ENCODE results near the gene ERMAP. TPM values are rescaled to one million over a fixed set of nuclear protein-coding genes. Genes with fewer than 3 reads are reported as not detected.
A peak's percentile ranks its signal among the peaks of the same experiment; 100 is the strongest.

The ERMAP gene, protein sequence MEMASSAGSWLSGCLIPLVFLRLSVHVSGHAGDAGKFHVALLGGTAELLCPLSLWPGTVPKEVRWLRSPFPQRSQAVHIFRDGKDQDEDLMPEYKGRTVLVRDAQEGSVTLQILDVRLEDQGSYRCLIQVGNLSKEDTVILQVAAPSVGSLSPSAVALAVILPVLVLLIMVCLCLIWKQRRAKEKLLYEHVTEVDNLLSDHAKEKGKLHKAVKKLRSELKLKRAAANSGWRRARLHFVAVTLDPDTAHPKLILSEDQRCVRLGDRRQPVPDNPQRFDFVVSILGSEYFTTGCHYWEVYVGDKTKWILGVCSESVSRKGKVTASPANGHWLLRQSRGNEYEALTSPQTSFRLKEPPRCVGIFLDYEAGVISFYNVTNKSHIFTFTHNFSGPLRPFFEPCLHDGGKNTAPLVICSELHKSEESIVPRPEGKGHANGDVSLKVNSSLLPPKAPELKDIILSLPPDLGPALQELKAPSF
- 10 to 100 TPM; 12.5 to 30.7 (median 14.1) TPM for total RNA-seq

DNA sequence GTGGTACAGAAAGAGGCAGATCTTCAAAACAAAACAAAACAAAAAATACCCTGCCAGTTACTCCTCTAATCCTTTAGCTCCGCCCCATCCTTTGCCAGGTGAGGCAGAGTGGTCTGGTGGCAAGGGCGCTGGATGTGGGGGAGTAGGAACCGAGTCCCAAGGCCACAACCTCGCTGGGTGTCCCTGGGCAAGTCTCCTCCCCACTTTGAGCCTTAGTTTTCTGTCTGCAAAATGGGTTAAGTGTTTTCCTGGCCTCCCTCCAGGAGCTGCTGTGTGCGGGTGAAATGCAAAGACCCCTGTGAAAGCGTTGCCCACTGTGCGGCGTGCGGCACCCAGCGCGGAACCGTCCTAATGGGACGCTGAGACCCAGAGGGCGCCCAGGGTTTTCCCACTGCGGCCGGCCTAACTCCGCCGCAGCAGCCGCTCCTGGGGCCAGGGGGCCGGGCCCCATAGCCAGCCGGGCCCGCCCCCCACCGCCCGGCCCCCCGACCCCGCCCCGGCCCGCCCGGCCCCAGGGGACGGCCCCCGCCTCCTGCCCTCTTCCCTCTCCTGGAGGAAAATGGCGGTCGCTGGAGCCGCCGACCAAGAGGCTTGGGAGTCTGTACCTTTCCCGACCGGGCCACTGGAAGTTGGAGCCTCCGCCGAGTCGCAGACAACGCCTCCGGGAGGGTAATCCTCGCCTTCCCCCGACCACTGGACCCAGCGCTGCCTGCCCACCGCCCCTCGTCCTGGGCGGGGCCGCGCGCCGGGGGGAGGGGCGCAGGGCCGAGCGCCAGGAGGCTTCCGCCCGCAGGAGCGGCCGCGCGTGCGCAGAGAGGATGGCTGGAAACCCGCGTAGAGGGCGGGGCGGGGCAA lies at the start of gene ERMAP, which contains the start of gene SVBP:
Gene ERMAP (plus strand): TSS at position 538 of the 855 bp plus-strand sequence. CDS start 13,327 bp downstream, outside the sequence.
Gene SVBP (minus strand): TSS at position 813 of the 855 bp plus-strand sequence. CDS start 853 bp downstream, outside the sequence.
- Histone ChIP-seq H3K4me1 (peaks cover 4 to 27% (median 15%) of the 10 kb centered on the region in 4 donors), H3K4me3 (peak within 1 kb of the TSS; percentile 77 to 92 (median 81)), H3K9me3 (no peaks in the 10 kb centered on the region), H3K27me3 (no peaks in the 10 kb centered on the region), H3K27ac (peak within 1 kb of the TSS; percentile 97 to 99 (median 98)), H3K36me3 (no peaks in the 10 kb centered on the region)
- 2% methylated on average over 37 of the region's 66 CpGs; no CpG with 5 or more reads in 1 of the 2 donors for WGBS, 2 donors (ENCODE audit: low coverage in 1 of 2)
- in situ Hi-C loops (cut with MboI; ENCODE audit: low pct_ligation_motif_present in 1 of 4, low pct_unique_long_range_greater_than_20kb in 1 of 4, low sequenced_read_pairs in 3 of 4) = no loop called here
- TF ChIP-seq POLR2A (IDR thresholded peaks at IDR 0.05) (peak; percentile 48), POLR2AphosphoS5 (IDR thresholded peaks at IDR 0.05) (peak; percentile 5 to 69 (median 62)), EP300 (IDR thresholded peaks at IDR 0.05; ENCODE audit: low read depth) (no peak)
- TF ChIP-seq, protein P1, sequence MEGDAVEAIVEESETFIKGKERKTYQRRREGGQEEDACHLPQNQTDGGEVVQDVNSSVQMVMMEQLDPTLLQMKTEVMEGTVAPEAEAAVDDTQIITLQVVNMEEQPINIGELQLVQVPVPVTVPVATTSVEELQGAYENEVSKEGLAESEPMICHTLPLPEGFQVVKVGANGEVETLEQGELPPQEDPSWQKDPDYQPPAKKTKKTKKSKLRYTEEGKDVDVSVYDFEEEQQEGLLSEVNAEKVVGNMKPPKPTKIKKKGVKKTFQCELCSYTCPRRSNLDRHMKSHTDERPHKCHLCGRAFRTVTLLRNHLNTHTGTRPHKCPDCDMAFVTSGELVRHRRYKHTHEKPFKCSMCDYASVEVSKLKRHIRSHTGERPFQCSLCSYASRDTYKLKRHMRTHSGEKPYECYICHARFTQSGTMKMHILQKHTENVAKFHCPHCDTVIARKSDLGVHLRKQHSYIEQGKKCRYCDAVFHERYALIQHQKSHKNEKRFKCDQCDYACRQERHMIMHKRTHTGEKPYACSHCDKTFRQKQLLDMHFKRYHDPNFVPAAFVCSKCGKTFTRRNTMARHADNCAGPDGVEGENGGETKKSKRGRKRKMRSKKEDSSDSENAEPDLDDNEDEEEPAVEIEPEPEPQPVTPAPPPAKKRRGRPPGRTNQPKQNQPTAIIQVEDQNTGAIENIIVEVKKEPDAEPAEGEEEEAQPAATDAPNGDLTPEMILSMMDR (IDR thresholded peaks at IDR 0.05) = no peak
- peak; percentile 96 for DNase-seq
- intact Hi-C loops (cut with DNase I; ENCODE audit: low total_unique reads) = no loop called here

DNA sequence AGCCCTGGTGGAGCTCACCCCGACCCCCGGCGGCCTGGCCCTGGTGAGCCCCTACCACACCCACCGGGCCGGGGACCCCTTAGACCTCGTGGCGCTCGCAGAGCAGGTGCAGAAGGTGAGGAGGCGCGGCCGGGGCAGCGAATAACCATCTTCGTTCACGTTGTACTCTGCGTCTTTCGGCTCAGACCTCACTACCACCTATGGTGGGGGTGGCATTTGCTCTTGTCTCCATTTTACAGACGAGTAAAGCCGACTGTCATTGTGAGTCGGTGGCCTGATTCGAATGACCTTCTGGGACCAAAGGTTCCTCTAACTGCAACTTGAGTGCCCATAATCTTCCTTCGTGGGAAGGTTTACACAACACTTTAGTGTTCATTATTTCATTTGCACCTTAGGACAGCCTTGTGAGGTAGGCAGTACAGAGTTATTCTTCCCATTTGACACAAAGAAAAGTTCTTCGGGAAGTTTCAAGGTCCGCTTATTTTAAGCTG lies 49.4 kb upstream of the ERMAP start:
- intact Hi-C loops (cut with DNase I; ENCODE audit: low total_unique reads) = loop anchor here (10.0 kb wide), 1 partner anchor 433 kb away; the partner anchor contains the start of gene FOXJ3
- WGBS, 2 donors (ENCODE audit: low coverage in 1 of 2) = 1 to 9% methylated on average over 6 to 23 of the region's 23 CpGs
- Histone ChIP-seq H3K27me3 (no peaks in the 10 kb centered on the region), H3K36me3 (no peaks in the 10 kb centered on the region), H3K27ac (peak overlapping the region; percentile 92 to 95 (median 94)), H3K9me3 (no peaks in the 10 kb centered on the region), H3K4me1 (peaks cover 15 to 41% (median 19%) of the 10 kb centered on the region in 4 donors), H3K4me3 (peak overlapping the region; percentile 90 to 99 (median 94))
- TF ChIP-seq POLR2A (IDR thresholded peaks at IDR 0.05) (no peak), POLR2AphosphoS5 (IDR thresholded peaks at IDR 0.05) (no peak), EP300 (IDR thresholded peaks at IDR 0.05; ENCODE audit: low read depth) (no peak)
- TF ChIP-seq, protein P1 (IDR thresholded peaks at IDR 0.05) = no peak
- in situ Hi-C loops (cut with MboI; ENCODE audit: low pct_ligation_motif_present in 1 of 4, low pct_unique_long_range_greater_than_20kb in 1 of 4, low sequenced_read_pairs in 3 of 4) = loop anchor here in 3 of 4 donors (10.0 to 25.0 kb wide), 2 partner anchors 430 to 433 kb away; partner anchors contain the start of gene FOXJ3 (in 3 of the 3)
- no peak for DNase-seq

DNA sequence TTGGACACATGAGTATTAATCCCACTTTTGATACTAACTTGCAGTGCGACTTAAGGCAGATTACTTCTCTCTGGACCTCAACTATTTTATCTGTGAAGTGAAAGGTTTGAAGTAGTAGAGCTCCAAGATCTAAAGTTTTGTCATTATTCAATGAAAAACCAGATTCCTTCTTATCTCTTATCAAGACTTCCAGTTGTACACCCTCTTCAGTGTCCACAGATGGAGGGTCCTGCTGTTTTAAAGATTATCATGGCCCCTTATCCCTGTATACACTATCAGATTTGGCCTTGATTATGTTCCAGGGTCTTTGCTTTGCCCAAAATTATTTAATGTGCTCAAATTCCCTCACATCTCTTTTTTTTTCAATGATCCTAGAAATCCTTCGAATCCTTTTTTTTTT lies 48.8 kb upstream of the ERMAP start:
- H3K27me3 ChIP-seq = no peaks in the 10 kb centered on the region
- H3K9me3 ChIP-seq = no peaks in the 10 kb centered on the region
- H3K36me3 ChIP-seq = no peaks in the 10 kb centered on the region
- peak overlapping the region in 2 of 4 donors; percentile 93 to 94 for H3K27ac ChIP-seq
- in situ Hi-C loops (cut with MboI; ENCODE audit: low pct_ligation_motif_present in 1 of 4, low pct_unique_long_range_greater_than_20kb in 1 of 4, low sequenced_read_pairs in 3 of 4) = loop anchor here in 3 of 4 donors (10.0 to 25.0 kb wide), 2 partner anchors 431 to 433 kb away; partner anchors contain the start of gene FOXJ3 (in 3 of the 3)
- intact Hi-C loops (cut with DNase I; ENCODE audit: low total_unique reads) = loop anchor here (10.0 kb wide), 1 partner anchor 433 kb away; the partner anchor contains the start of gene FOXJ3
- H3K4me1 ChIP-seq = peaks cover 15 to 41% (median 19%) of the 10 kb centered on the region in 4 donors
- H3K4me3 ChIP-seq = peak overlapping the region; percentile 90 to 99 (median 94)
- DNase-seq = no peak
- 80 to 95% methylated on average over 2 of the region's 2 CpGs for WGBS, 2 donors (ENCODE audit: low coverage in 1 of 2)
- no peak for TF ChIP-seq POLR2A (IDR thresholded peaks at IDR 0.05)
- TF ChIP-seq, protein P1 (IDR thresholded peaks at IDR 0.05) = no peak
- no peak for TF ChIP-seq EP300 (IDR thresholded peaks at IDR 0.05; ENCODE audit: low read depth)
- no peak for TF ChIP-seq POLR2AphosphoS5 (IDR thresholded peaks at IDR 0.05)
